Mesenchymal stem cell (in vitro differentiated cells and primary cell): Measurements from ENCODE around the gene RAB11FIP5.

ENCODE experiments used
- DNase-seq: peaks from one replicate; pipeline ENCODE4 v3.0.0-alpha.2; 2013
- H2AFZ ChIP-seq: one replicate; pipeline ENCODE4 v1.6.1; 2013; ENCODE audit warnings: low read depth, mild to moderate bottlenecking, control low read depth, inconsistent platforms, low read length, moderate library complexity
- H2AK5ac ChIP-seq: 2 replicates; pipeline ENCODE4 v1.6.1; 2013; ENCODE audit warnings: low read length, moderate library complexity, mild to moderate bottlenecking, inconsistent platforms; ENCODE audit not compliant: severe bottlenecking
- H2BK120ac ChIP-seq: one replicate; pipeline ENCODE4 v1.6.1; 2013; ENCODE audit warnings: low read depth, mild to moderate bottlenecking, inconsistent platforms, low read length, moderate library complexity
- H2BK12ac ChIP-seq, 2 experiments: one replicate each; pipeline ENCODE4 v1.6.1; 2013; ENCODE audit warnings: inconsistent platforms in 2 of 2, low read length in 2 of 2, mild to moderate bottlenecking in 2 of 2, moderate library complexity in 2 of 2, control low read depth in 1 of 2
- H2BK15ac ChIP-seq: one replicate; pipeline ENCODE4 v1.6.1; 2013; ENCODE audit warnings: mild to moderate bottlenecking, low read depth, inconsistent platforms; ENCODE audit not compliant: poor library complexity, severe bottlenecking
- H2BK5ac ChIP-seq: 2 replicates; pipeline ENCODE4 v1.6.1; 2013; ENCODE audit warnings: low read depth, mild to moderate bottlenecking, low read length, control low read depth, inconsistent platforms; ENCODE audit not compliant: poor library complexity, severe bottlenecking
- H3K14ac ChIP-seq, 2 experiments: one replicate each; pipeline ENCODE4 v1.6.1; 2013; ENCODE audit warnings: inconsistent platforms in 2 of 2, low read length in 2 of 2, control low read depth in 1 of 2, mild to moderate bottlenecking in 1 of 2, moderate library complexity in 1 of 2
- H3K18ac ChIP-seq, 2 experiments: one replicate each; pipeline ENCODE4 v1.6.1; 2013; ENCODE audit warnings: inconsistent platforms in 2 of 2, low read length in 2 of 2, control low read depth in 1 of 2, low read depth in 1 of 2, mild to moderate bottlenecking in 1 of 2
- H3K23ac ChIP-seq, 2 experiments: one replicate each; pipeline ENCODE4 v1.6.1; 2013; ENCODE audit warnings: inconsistent platforms in 2 of 2, low read length in 2 of 2, mild to moderate bottlenecking in 2 of 2, moderate library complexity in 2 of 2, control low read depth in 1 of 2
- H3K27ac ChIP-seq: 2 replicates; pipeline ENCODE4 v1.5.1; 2013; ENCODE audit warnings: mild to moderate bottlenecking, moderate library complexity, low read length, control low read depth, inconsistent platforms; ENCODE audit not compliant: poor library complexity, severe bottlenecking
- H3K27me3 ChIP-seq, 2 experiments: 2 replicates each; pipeline versions ENCODE4 v1.6.1 to v1.7.0; 2013; ENCODE audit warnings: low read length in 2 of 2, mild to moderate bottlenecking in 2 of 2, moderate library complexity in 2 of 2, control low read depth in 1 of 2, inconsistent platforms in 1 of 2; ENCODE audit not compliant: control insufficient read depth in 1 of 2, insufficient read depth in 1 of 2
- H3K36me3 ChIP-seq, 2 experiments: 2 replicates each; pipeline versions ENCODE4 v1.6.1 to v1.7.0; 2013; ENCODE audit warnings: low read length in 2 of 2, control low read depth in 1 of 2, inconsistent platforms in 1 of 2, low read depth in 1 of 2, mild to moderate bottlenecking in 1 of 2; ENCODE audit not compliant: insufficient read depth in 2 of 2, control insufficient read depth in 1 of 2
- H3K4ac ChIP-seq, 2 experiments: one replicate each; pipeline ENCODE4 v1.6.1; 2013; ENCODE audit warnings: inconsistent platforms in 2 of 2, low read length in 2 of 2, mild to moderate bottlenecking in 2 of 2, moderate library complexity in 2 of 2, control low read depth in 1 of 2, low read depth in 1 of 2
- H3K4me1 ChIP-seq: 2 replicates; pipeline ENCODE4 v1.6.1; 2013; ENCODE audit warnings: low read depth, low read length, control low read depth; ENCODE audit not compliant: control insufficient read depth, insufficient read depth
- H3K4me2 ChIP-seq: 2 replicates; pipeline ENCODE4 v1.6.1; 2013; ENCODE audit warnings: low read length, mild to moderate bottlenecking, inconsistent platforms; ENCODE audit not compliant: poor library complexity, severe bottlenecking
- H3K4me3 ChIP-seq, 2 experiments: 2 replicates each; pipeline versions ENCODE4 v1.5.1 to v1.7.0; 2013; ENCODE audit warnings: low read length in 2 of 2, mild to moderate bottlenecking in 2 of 2, control low read depth in 1 of 2, low read depth in 1 of 2; ENCODE audit not compliant: insufficient read depth in 1 of 2
- H3K79me1 ChIP-seq: replicated peaks from 2 replicates; pipeline ENCODE4 v1.6.1; 2013; ENCODE audit warnings: mild to moderate bottlenecking, control low read depth, low read length, inconsistent platforms; ENCODE audit not compliant: poor library complexity, severe bottlenecking
- H3K9ac ChIP-seq: 2 replicates; pipeline ENCODE4 v1.7.0; 2013; ENCODE audit warnings: mild to moderate bottlenecking, low read length, moderate library complexity
- H3K9me3 ChIP-seq: 2 replicates; pipeline ENCODE4 v1.7.0; 2013; ENCODE audit warnings: mild to moderate bottlenecking, low read length; ENCODE audit not compliant: control insufficient read depth
- H4K8ac ChIP-seq: one replicate; pipeline ENCODE4 v1.6.1; 2013; ENCODE audit warnings: inconsistent platforms, mild to moderate bottlenecking, low read length, moderate library complexity
- H4K91ac ChIP-seq: one replicate; pipeline ENCODE4 v1.6.1; 2013; ENCODE audit warnings: mild to moderate bottlenecking, low read length, inconsistent platforms
- WGBS: methylation state at CpG from one replicate; pipeline ENCODE4 v1.1.7; 2013; ENCODE audit warnings: mixed read lengths; 5-methylcytosine and 5-hydroxymethylcytosine counted together

Gene RAB11FIP5

GRCh38 chr2:73069855-73070642 lies 42.7 kb downstream of the RAB11FIP5 start:
- no peaks in the 10 kb centered on the region for H3K9me3 ChIP-seq
- peak overlapping the region; percentile 56 for H2BK15ac ChIP-seq
- 13% methylated on average over 27 of the region's 29 CpGs for WGBS
- peak overlapping the region in 1 of 2 experiments; percentile 93 for H3K14ac ChIP-seq
- peak overlapping the region in 1 of 2 experiments; percentile 92 for H3K23ac ChIP-seq
- peaks cover 21% of the 10 kb centered on the region for H3K79me1 ChIP-seq
- peak overlapping the region; percentile 60 for H2AFZ ChIP-seq
- H3K9ac ChIP-seq: peak overlapping the region; percentile 92
- H3K4me3 ChIP-seq: peak overlapping the region; percentile 83 to 87
- H2BK5ac ChIP-seq: no peak overlapping the region
- H3K4ac ChIP-seq: peak overlapping the region in 1 of 2 experiments; percentile 55
- peak overlapping the region; percentile 92 for H3K4me2 ChIP-seq
- H3K18ac ChIP-seq: peak overlapping the region; percentile 66 to 84
- peak overlapping the region; percentile 63 for H4K91ac ChIP-seq
- peak overlapping the region in 1 of 2 experiments; percentile 1 for H2BK12ac ChIP-seq
- H3K27ac ChIP-seq: no peak overlapping the region
- H2BK120ac ChIP-seq: no peak overlapping the region
- H2AK5ac ChIP-seq: no peak overlapping the region
- no peaks in the 10 kb centered on the region for H3K27me3 ChIP-seq
- peaks cover 19% of the 10 kb centered on the region for H3K4me1 ChIP-seq
- H3K36me3 ChIP-seq: peaks cover 18 to 25% of the 10 kb centered on the region in 2 experiments
- DNase-seq: peak; percentile 41
- H4K8ac ChIP-seq: peak overlapping the region; percentile 67

- no peaks in the 10 kb centered on the region for H3K9me3 ChIP-seq
Measured at GRCh38 chr2:73069041-73069854, 43.5 kb downstream of the RAB11FIP5 start.

DNA sequence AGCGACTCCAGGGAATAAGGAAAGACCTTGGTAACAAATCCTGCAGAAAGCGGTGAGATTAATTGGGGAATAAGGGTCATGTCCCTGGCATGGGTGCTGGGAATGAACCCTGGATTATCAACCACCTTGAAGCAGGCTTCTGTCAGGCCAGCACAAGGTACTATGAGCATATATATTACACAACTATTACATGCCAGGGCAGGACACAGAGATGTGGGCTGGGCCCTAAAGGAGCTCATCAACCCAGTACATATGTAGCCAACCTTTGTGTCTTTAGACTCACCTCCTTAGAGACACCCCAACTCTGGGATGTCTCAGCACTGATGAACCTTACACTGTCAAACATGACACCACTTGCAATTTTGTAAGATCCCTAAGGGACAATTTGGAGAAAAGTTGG lies 44.6 kb downstream of the RAB11FIP5 start:
- Histone ChIP-seq H3K18ac (no peak overlapping the region), H3K27me3 (no peaks in the 10 kb centered on the region), H3K4me3 (no peak overlapping the region), H2BK120ac (no peak overlapping the region), H4K8ac (no peak overlapping the region), H3K23ac (no peak overlapping the region), H2BK5ac (no peak overlapping the region), H3K9ac (no peak overlapping the region), H3K14ac (no peak overlapping the region), H2AFZ (no peak overlapping the region), H2BK15ac (no peak overlapping the region), H3K4me1 (peaks cover 29% of the 10 kb centered on the region), H4K91ac (no peak overlapping the region), H2BK12ac (no peak overlapping the region), H3K4ac (no peak overlapping the region), H3K27ac (no peak overlapping the region), H3K4me2 (no peak overlapping the region), H3K9me3 (no peaks in the 10 kb centered on the region), H2AK5ac (no peak overlapping the region), H3K79me1 (peaks cover 21% of the 10 kb centered on the region), H3K36me3 (peaks cover 0 to 6% of the 10 kb centered on the region in 2 experiments)
- no peak for DNase-seq
- WGBS: 94% methylated on average over 2 of the region's 2 CpGs

More at GRCh38 chr2:73069041-73069854, 43.5 kb downstream of the RAB11FIP5 start:
- peak overlapping the region; percentile 58 for H2AK5ac ChIP-seq
- peak overlapping the region in 1 of 2 experiments; percentile 32 for H3K4ac ChIP-seq
- H4K91ac ChIP-seq: no peak overlapping the region
- H3K4me3 ChIP-seq: peak overlapping the region in 1 of 2 experiments; percentile 87
- H3K79me1 ChIP-seq: peaks cover 21% of the 10 kb centered on the region
- peak overlapping the region; percentile 35 for H4K8ac ChIP-seq
- H2BK15ac ChIP-seq: no peak overlapping the region
- peaks cover 26% of the 10 kb centered on the region for H3K4me1 ChIP-seq
- no peak overlapping the region for H2BK120ac ChIP-seq
- peak overlapping the region in 1 of 2 experiments; percentile 92 for H3K23ac ChIP-seq
- peak overlapping the region in 1 of 2 experiments; percentile 29 for H3K18ac ChIP-seq
- H3K36me3 ChIP-seq: peaks cover 10 to 17% of the 10 kb centered on the region in 2 experiments
- no peaks in the 10 kb centered on the region for H3K27me3 ChIP-seq
- H3K27ac ChIP-seq: no peak overlapping the region
- peak overlapping the region; percentile 92 for H3K9ac ChIP-seq
- peak overlapping the region in 1 of 2 experiments; percentile 62 for H3K14ac ChIP-seq
- peak overlapping the region; percentile 92 for H3K4me2 ChIP-seq
- no peak overlapping the region for H2AFZ ChIP-seq
- no peak overlapping the region for H2BK12ac ChIP-seq
- H2BK5ac ChIP-seq: no peak overlapping the region
- WGBS: 67% methylated on average over 7 of the region's 7 CpGs
- peak; percentile 46 for DNase-seq

GRCh38 chr2:73067043-73067442 lies 45.7 kb downstream of the RAB11FIP5 start:
- peaks cover 27% of the 10 kb centered on the region for H3K79me1 ChIP-seq
- no peak overlapping the region for H3K9ac ChIP-seq
- H2BK12ac ChIP-seq: no peak overlapping the region
- 98% methylated on average over 2 of the region's 2 CpGs for WGBS
- no peak overlapping the region for H3K27ac ChIP-seq
- no peaks in the 10 kb centered on the region for H3K27me3 ChIP-seq
- H3K14ac ChIP-seq: no peak overlapping the region
- H2BK120ac ChIP-seq: no peak overlapping the region
- no peaks in the 10 kb centered on the region for H3K9me3 ChIP-seq
- no peak for DNase-seq
- no peak overlapping the region for H3K4me3 ChIP-seq
- H2BK15ac ChIP-seq: no peak overlapping the region
- peaks cover 33% of the 10 kb centered on the region for H3K4me1 ChIP-seq
- H4K8ac ChIP-seq: no peak overlapping the region
- no peak overlapping the region for H4K91ac ChIP-seq
- H3K36me3 ChIP-seq: peaks cover 0 to 3% of the 10 kb centered on the region in 2 experiments
- no peak overlapping the region for H2AK5ac ChIP-seq
- no peak overlapping the region for H3K23ac ChIP-seq
- no peak overlapping the region for H3K4me2 ChIP-seq
- H3K18ac ChIP-seq: no peak overlapping the region
- H2AFZ ChIP-seq: no peak overlapping the region
- H3K4ac ChIP-seq: no peak overlapping the region
- H2BK5ac ChIP-seq: no peak overlapping the region
